Stimulated activated CD4-positive, alpha-beta T cell treated with anti-CD3 and anti-CD28 coated beads, TNF-alpha, amount 100 ng/mL, for 48 hours (primary cell): Measurements from ENCODE around the gene IFNGR1.
"Not testable (repeated sequence)": the region's sequence is repeated elsewhere in the genome, so short reads cannot be mapped to it uniquely, and the experiment has no call there.

ENCODE experiments used
- DNase-seq, 3 donors: peaks; one replicate each; pipeline ENCODE4 v3.0.0-alpha.2; 2020; ENCODE audit warnings: low read depth in 3 of 3

The IFNGR1 gene

DNA sequence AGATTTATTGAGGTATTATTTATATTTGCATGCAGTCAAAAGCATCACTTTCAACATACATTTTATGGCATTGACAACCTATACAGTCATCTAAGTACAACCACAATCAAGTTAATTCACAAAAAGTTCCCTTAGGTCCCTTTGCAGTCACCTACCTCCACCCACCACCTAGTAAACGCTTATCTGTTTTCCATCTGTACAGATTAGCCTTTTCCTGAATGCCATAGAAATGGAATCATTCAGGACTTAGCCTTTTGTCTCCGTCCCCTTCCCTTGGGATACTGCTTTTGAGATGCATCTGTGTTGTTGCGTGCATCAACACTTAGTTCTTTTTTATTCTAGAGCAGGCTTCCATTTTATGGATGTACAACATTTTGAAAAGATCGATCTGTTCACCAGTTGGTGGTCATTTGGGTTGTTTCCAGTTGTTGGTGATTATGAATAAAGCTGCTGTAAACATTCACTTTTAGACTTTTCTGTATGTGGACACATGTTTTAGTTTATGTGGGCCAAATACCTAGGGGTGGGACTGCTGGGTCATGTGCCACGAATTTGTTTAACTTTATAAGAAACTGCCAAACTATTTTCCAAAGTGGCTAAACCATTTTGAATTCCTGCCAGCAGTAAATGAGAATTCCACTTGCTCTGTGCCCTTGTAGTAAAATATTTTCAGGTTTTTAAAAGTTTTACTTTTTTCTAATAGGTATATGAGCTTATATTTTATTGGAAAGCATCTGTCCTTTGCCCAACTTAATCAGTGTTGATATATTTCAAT lies 17.6 kb upstream of the IFNGR1 start:
- DNase-seq: no peak

GRCh38 chr6:137235686-137236085 lies 16.5 kb upstream of the IFNGR1 start:
- DNase-seq: no peak

DNA sequence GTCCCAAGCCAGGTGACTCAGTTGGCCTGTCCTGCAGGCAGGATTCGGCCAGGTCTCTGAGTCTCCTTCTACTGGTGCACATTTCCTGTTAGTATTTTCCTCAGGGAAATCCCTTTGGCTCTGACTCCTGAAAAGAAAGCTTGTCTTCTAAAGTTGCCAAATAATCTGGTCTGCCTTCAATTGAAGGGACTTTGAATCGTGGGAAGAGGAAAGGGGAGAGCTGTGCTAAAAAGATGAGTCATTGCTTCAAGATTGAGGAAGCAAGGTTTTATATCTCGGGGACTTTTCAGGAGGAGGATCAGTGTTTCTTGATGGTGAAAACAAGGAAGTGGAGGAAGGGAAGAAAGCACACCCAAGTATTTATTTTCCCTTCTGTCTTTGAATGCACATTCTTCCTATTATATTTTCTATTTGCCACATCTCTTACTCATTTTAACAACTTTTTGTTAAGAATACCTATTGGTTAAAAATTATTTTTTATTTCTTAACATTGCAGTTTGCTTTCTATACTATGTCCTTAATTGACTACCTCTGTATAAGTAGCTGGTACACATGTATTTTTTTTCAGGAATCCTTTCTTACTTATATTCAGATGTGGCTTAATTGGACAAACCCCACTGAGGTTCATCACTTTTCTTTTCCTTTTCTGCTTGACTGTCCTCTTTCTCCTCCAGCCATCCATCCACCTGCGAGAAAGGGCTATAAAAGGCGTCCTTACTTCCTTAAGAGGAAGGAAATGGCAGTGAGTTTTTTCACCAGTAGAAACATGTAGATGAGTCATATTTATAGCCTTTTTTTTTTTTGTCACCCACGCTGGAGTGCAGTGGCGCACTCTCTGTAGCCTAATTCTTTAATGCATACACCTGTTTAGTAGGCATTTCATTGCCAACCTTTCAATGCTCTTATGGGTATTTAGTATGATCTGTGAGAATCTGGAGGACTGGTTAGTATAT lies 15.0 kb upstream of the IFNGR1 start:
- no peak for DNase-seq

GRCh38 chr6:137231895-137232294 lies 12.7 kb upstream of the IFNGR1 start:
- no peak for DNase-seq

- no peak for DNase-seq
These were observed 11.9 kb upstream of the IFNGR1 start for GRCh38 chr6:137230956-137231555.

- DNase-seq: no peak
These were observed 11.4 kb upstream of the IFNGR1 start for GRCh38 chr6:137230547-137230946.

GRCh38 chr6:137229075-137229759 lies 10.0 kb upstream of the IFNGR1 start:
- no peak for DNase-seq

- no peak for DNase-seq
These were observed 8.7 kb upstream of the IFNGR1 start for GRCh38 chr6:137227871-137228302.

DNA sequence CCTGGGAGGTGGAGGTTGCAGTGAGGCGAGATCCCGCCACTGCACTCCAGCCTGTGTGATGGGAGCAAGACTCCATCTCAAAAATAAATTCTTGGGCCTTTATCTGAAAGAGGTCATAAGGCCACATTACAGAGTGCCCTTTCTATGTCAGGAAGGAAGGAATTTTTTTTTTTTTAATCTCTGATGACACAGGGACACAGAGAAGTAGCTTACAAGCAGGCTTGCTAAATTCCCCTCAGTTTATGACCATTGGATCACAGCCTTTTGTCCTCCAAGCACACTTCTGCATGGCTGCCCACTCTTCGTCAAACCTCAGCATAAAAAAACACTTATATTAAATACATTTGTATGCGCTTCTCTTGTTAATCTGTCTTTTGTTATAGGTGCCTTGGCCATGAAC lies 7.5 kb upstream of the IFNGR1 start:
- DNase-seq: no peak

DNA sequence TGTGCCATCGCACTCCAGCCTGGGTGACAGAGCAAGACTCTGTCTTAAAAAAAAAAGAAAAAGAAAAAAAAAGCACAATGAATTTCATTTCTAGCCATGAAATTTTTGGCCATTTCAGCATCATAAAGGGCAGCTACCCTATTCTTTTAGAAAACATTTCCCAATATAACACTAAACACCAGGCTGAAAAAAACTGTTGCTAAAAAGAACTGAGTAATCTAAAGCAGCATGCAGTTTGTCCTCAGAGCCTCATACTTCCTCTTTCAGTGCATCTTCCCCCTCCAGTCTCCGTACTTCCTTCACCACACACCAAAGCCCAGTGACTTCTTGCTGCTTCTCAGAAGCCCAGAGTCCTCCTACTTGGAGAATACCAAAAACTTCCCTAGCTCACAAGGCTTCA lies 5.6 kb upstream of the IFNGR1 start:
- DNase-seq: no peak

DNA sequence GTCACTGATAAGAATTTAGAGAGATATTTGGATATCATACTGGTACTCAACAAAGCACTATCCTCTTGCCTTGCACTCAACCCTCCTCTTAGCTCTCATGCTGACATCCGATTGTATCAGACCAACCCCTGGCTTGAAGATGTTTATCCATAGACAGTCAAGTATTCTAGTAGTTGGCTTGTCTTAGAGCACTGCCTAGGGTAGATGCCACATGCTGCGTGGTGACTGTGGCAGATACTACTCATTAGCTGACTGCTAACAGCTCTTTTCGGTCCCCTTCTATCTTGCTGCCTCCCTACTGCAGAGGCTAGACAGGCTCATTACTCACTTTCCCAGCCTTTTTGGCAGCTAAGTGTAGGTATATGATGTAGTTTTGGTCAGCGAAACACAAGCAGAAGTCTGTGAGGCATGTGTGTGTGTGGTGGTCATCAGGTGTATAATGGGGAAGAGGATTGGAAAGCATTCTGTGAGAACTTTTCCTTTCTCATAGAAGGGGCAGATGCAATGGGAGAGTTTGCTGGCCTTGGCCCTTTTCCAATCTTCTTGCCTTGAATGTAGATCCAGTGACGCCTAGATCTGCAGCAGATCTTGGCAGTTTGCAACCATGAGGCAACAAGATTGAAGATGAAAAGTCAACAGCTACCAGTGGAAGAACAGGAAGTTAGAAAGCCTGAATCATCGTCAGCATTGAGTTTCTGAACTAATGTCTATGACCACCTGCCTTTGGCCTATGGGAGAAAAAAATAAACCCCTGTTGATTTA lies 4.4 kb upstream of the IFNGR1 start:
- DNase-seq: no peak

- DNase-seq: no peak
These were observed 3.2 kb upstream of the IFNGR1 start for GRCh38 chr6:137222381-137222780.

- DNase-seq: no peak
These were observed 573 bp upstream of the IFNGR1 start for GRCh38 chr6:137219664-137220252.

GRCh38 chr6:137218473-137218916 lies 690 bp downstream of the IFNGR1 start:
- DNase-seq: peak in 1 of 3 donors; percentile 19

DNA sequence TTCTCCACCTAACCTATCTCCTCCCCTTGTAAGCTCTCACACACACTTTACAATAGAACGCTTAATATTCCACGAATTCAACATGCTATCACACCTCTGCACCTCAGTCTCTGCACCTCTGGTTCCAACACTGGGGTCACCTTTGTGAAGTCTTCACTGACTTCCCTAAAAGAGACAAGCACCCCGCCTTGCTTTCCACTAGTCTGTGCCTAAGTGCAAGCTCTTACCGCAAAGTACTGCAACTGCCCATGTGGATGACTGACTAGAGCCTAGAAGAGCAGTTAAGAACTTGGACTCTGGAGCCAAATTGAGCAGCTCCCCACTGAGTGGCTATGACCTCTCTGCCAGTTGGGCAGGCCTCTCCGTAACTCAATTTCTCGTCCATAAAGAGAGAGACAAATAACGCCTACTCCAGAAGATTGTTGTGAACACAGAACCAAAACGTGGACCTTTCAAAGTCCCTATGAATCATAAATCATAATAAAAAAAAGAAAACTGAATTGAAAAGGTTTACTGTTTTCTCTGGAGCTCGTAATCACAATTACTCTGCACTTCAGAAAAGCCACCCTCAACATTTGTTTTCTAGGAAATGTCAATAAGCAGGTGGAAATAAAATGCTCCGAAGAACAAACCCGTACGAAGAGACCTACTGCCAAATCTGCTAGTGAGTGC lies 1.2 kb downstream of the IFNGR1 start:
- no peak for DNase-seq

- no peak for DNase-seq
These were observed 2.2 kb downstream of the IFNGR1 start for GRCh38 chr6:137216875-137217553.

DNA sequence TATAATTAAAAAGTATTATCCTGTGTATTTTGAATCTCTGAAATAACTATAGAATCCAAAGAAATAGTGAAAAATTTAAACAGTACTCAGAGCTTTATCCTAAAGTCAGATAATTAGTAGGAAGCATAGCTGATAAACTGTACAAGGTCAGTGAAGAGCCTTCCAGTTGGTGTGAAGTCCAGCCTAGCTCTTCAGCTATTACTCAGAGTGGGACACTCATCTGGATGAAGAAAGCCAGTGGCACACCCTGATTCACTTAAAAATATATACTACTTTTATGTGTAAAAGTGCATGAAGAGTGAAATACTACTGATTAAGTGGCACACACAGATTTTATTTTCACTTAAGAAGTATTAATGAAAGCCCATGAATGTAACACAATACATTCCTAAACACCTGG lies 3.1 kb downstream of the IFNGR1 start:
- DNase-seq: no peak

- DNase-seq: not testable (repeated sequence)
These were observed 3.6 kb downstream of the IFNGR1 start for GRCh38 chr6:137215630-137216029.

DNA sequence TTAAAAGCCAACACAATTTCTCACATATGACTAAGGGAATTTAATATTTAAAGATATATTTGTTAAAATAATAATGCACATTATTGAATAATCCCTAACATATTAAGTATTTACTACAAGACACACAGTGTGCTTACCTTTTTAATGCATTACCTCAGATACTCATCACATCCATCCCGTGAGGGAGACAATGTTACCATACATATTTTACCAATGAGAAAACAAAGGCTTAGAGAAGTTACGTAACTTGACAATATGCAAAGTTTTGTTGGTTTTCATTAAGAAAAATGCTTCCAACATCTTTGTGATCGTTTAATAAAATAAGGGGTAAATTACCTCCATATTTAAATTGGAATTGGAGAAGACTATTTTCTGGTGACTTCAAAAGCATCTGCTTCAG lies 4.3 kb downstream of the IFNGR1 start:
- DNase-seq: no peak
